GM19035 (cell line): ENCODE data around the gene PSMC2.
"Not testable (repeated sequence)": the region's sequence is repeated elsewhere in the genome, so short reads cannot be mapped to it uniquely, and the experiment has no call there.

Experiments
- ATAC-seq: cut with Tn5 transposase; IDR thresholded peaks from one replicate; pipeline ENCODE4 v1.9.1; 2021; ENCODE audit not compliant: unreplicated experiment

Gene PSMC2

GRCh38 chr7:103373866-103374643 is 26.6 kb downstream of the PSMC2 start:
- no peak for ATAC-seq

- ATAC-seq, result no peak
Measured at GRCh38 chr7:103379270-103379975, 32.0 kb downstream of the PSMC2 start.

- no peak for ATAC-seq
Measured at GRCh38 chr7:103380395-103381191, 33.1 kb downstream of the PSMC2 start.

- ATAC-seq, result no peak
Measured at GRCh38 chr7:103381280-103382031, 34.0 kb downstream of the PSMC2 start.

GRCh38 chr7:103382032-103382402 is 34.6 kb downstream of the PSMC2 start:
- ATAC-seq, result no peak

GRCh38 chr7:103387242-103387641 is 39.8 kb downstream of the PSMC2 start:
- ATAC-seq, result no peak

GRCh38 chr7:103388469-103389140 is 41.2 kb downstream of the PSMC2 start:
- no peak for ATAC-seq

GRCh38 chr7:103389263-103389662 is 41.8 kb downstream of the PSMC2 start:
- ATAC-seq, result no peak

- ATAC-seq, result no peak
Measured at GRCh38 chr7:103391150-103391549, 43.7 kb downstream of the PSMC2 start.

- no peak for ATAC-seq
Measured at GRCh38 chr7:103391976-103392375, 44.5 kb downstream of the PSMC2 start.

GRCh38 chr7:103394566-103394965 is 47.1 kb downstream of the PSMC2 start:
- ATAC-seq, result no peak

GRCh38 chr7:103395071-103395470 is 47.6 kb downstream of the PSMC2 start:
- no peak for ATAC-seq

- no peak for ATAC-seq
Measured at GRCh38 chr7:103396471-103396870, 49.0 kb downstream of the PSMC2 start.

- ATAC-seq, result no peak
Measured at GRCh38 chr7:103398483-103399127, 51.2 kb downstream of the PSMC2 start.

GRCh38 chr7:103399687-103400086 is 52.2 kb downstream of the PSMC2 start:
- ATAC-seq, result not testable (repeated sequence)

GRCh38 chr7:103405789-103406613 is 58.6 kb downstream of the PSMC2 start:
- not testable (repeated sequence) for ATAC-seq

- no peak for ATAC-seq
Measured at GRCh38 chr7:103412151-103412550, 64.7 kb downstream of the PSMC2 start.

- no peak for ATAC-seq
Measured at GRCh38 chr7:103413407-103413806, 66.0 kb downstream of the PSMC2 start.

- no peak for ATAC-seq
Measured at GRCh38 chr7:103418241-103418640, 70.8 kb downstream of the PSMC2 start.
